Psoas muscle (tissue), 8 donors: ENCODE measurements around the gene TSR3. TPM values are rescaled to one million over a fixed set of nuclear protein-coding genes. Genes with fewer than 3 reads are reported as not detected.

ENCODE experiments used
- ATAC-seq, 4 donors: fragments of 200-7000 bp; cut with Tn5 transposase; one replicate each; pipeline ENCODE4 v1.9.1; 2020; ENCODE audit warnings: moderate library complexity in 3 of 4, mild to moderate bottlenecking in 2 of 4
- DNase-seq, 2 donors: peaks; one replicate each; pipeline ENCODE4 v3.0.0-alpha.2; 2020
- H3K27ac ChIP-seq: fragments of 200-600 bp; one replicate; pipeline ENCODE4 v1.8.0; 2022
- H3K27me3 ChIP-seq, 3 donors: fragments of 200-600 bp in 1 of 3; one replicate each; pipeline versions ENCODE4 v1.6.1 to v1.8.0; 2013 to 2022; ENCODE audit warnings: low read length in 2 of 3, mild to moderate bottlenecking in 2 of 3, moderate library complexity in 1 of 3; ENCODE audit not compliant: insufficient read depth in 3 of 3
- H3K36me3 ChIP-seq, 2 donors: fragments of 200-600 bp in 1 of 2; one replicate each; pipeline versions ENCODE4 v1.6.1 to v1.8.0; 2013 to 2022; ENCODE audit warnings: low read depth in 1 of 2, mild to moderate bottlenecking in 1 of 2, moderate library complexity in 1 of 2; ENCODE audit not compliant: insufficient read depth in 1 of 2
- H3K4me1 ChIP-seq: fragments of 200-600 bp; one replicate; pipeline ENCODE4 v1.8.0; 2022
- H3K4me3 ChIP-seq: fragments of 200-600 bp; one replicate; pipeline ENCODE4 v1.8.0; 2022; ENCODE audit warnings: mild to moderate bottlenecking
- H3K9me3 ChIP-seq: fragments of 200-600 bp; one replicate; pipeline ENCODE4 v1.8.0; 2022
- CTCF ChIP-seq: fragments of 200-600 bp; IDR thresholded peaks from one replicate; pipeline ENCODE4 v1.8.0; 2022; ENCODE audit warnings: antibody characterized with exemption
- WGBS, 3 donors: extraction: QIAGEN DNeasy Blood & Tissue Kit; methylation state at CpG; one replicate each; pipeline versions ENCODE4 v1.1.6 to v1.1.7; 2013; 5-methylcytosine and 5-hydroxymethylcytosine counted together
- intact Hi-C, 2 donors: fragments of 100-400 bp; cut with DNase I; formaldehyde crosslinking; loops; one replicate each; pipeline versions ENCODE4 v1.11.0 to v1.14.2; 2022
- polyA plus RNA-seq, 3 donors: library from polyadenylated mRNA; stranded (reverse); fragments of 200-250 nt; gene quantifications; one replicate each; pipeline ENCODE4 v1.2.3, GENCODE V29; 2013
- total RNA-seq, 4 donors: library from RNA; stranded (reverse); fragmentation: NEBNext Ultra II Directional in 2 of 4; extraction: Animal tissue kit (Norgen Biotek cat#: 25700) in 2 of 4; gene quantifications; one replicate each; pipeline versions ENCODE4 v1.2.1 to v1.2.4, GENCODE V29; 2021 to 2023
- donor health status: healthy with polysubstance abuse.
- donor health status: DM: no; HTN: no; CAD: no; lungs with moderate emphysema.
- donor health status: Bipolar disorder and iron deficiency.
- donor health status: healthy.
- donor health status: DM: yes; HTN: yes; CAD: no.
- donor health status: DM: no; HTN: no; CAD: no.
- donor health status: DM: no; HTN: no; CAD: no.
- donor health status: DM: yes; HTN: yes; CAD: no.

Gene TSR3
- total and polyA plus RNA-seq, 7 donors = 40.0 to 109 (median 55.1) TPM

DNA sequence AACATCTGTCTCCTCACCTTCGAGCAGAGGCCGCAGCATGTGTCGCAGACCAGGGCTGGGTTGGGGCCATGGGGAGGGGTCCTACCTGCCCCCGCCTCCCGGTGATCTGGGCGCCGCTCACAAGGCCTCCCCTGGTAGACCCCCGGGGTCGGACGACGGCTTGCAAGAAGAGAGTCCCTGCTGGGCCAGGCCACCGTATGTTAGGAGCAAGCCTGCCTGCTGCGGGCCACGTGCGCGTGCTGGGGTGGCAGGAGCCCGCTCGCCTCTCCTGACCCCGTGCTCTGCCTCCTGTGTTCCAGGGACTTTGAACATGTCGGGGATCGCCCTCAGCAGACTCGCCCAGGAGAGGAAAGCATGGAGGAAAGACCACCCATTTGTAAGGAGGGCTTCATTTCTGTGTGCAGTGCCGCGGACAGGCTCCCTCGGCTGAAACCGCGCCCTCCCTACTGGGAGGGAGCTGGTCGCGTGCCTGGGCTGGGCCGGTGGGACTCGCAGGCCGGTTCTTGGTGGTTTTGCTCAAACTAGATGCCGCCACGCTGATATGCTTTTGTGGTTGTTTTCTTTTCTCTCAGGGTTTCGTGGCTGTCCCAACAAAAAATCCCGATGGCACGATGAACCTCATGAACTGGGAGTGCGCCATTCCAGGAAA lies 37.8 kb downstream of the TSR3 start:
- H3K27me3 ChIP-seq = no peaks in the 10 kb centered on the region
- peaks cover 9 to 51% of the 10 kb centered on the region in 2 donors for H3K36me3 ChIP-seq
- no peaks in the 10 kb centered on the region for H3K9me3 ChIP-seq
- peaks cover 37% of the 10 kb centered on the region for H3K4me1 ChIP-seq
- H3K27ac ChIP-seq = no peak overlapping the region
- no peak for DNase-seq
- intact Hi-C loops = no loop called here
- no peak overlapping the region for H3K4me3 ChIP-seq
- 86 to 89% (median 87%) methylated on average over 36 to 38 of the region's 38 CpGs for WGBS, 3 donors
- no peak for ATAC-seq
- no peak for TF ChIP-seq CTCF

DNA sequence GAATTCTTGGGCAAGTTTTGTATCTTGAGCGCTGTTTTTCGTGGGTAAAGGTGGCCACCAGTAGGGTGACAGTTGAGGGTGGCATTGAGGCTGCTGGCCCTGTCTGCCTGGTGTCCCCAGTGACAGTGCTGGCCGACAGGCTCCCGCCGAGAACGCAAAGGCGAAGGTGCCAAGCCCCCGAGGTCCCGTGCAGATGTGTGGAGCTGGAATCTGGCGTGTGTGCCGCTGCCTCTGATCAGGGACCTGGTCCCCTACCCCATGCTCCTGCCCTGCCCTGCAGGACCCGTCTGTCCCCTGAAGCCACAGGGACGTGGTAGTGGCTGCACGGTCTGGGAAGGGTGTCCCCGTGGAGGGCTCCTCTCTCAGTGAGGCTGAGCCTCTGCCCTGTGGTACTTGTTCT lies 38.8 kb downstream of the TSR3 start:
- Histone ChIP-seq H3K4me3 (no peak overlapping the region), H3K27ac (no peak overlapping the region), H3K4me1 (peaks cover 37% of the 10 kb centered on the region)

DNA sequence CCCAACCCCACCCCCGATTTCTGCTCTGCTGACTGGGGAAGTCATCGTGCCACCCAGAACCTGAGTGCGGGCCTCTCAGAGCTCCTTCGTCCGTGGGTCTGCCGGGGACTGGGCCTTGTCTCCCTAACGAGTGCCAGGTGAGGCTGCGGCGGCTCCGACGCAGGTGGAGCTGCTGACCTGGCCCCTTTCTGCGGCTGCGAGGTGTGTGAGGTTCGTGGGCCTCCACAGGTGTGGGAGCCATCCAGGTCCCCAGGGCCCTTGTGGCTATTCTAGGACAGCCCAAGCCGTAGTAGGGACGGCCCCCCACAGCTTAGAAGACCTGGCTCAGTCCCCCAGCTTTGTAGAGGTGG lies 39.2 kb downstream of the TSR3 start:
- 71 to 73% (median 71%) methylated on average over 16 of the region's 16 CpGs for WGBS, 3 donors
- intact Hi-C loops = no loop called here
- Histone ChIP-seq H3K36me3 (peaks cover 4 to 37% of the 10 kb centered on the region in 2 donors), H3K27ac (peak overlapping the region; percentile 68), H3K4me1 (peaks cover 37% of the 10 kb centered on the region), H3K4me3 (peak overlapping the region; percentile 90), H3K9me3 (no peaks in the 10 kb centered on the region), H3K27me3 (no peaks in the 10 kb centered on the region)
- DNase-seq (no peak), ATAC-seq (no peak)
- TF ChIP-seq CTCF = no peak

More for the DNA sequence above, 38.8 kb downstream of the TSR3 start:
- WGBS, 3 donors = 79 to 87% (median 79%) methylated on average over 15 of the region's 15 CpGs
- Histone ChIP-seq H3K27me3 (no peaks in the 10 kb centered on the region), H3K9me3 (no peaks in the 10 kb centered on the region), H3K36me3 (peaks cover 7 to 41% of the 10 kb centered on the region in 2 donors)
- ATAC-seq (no peak), DNase-seq (no peak)
- intact Hi-C loops = no loop called here
- TF ChIP-seq CTCF = no peak

DNA sequence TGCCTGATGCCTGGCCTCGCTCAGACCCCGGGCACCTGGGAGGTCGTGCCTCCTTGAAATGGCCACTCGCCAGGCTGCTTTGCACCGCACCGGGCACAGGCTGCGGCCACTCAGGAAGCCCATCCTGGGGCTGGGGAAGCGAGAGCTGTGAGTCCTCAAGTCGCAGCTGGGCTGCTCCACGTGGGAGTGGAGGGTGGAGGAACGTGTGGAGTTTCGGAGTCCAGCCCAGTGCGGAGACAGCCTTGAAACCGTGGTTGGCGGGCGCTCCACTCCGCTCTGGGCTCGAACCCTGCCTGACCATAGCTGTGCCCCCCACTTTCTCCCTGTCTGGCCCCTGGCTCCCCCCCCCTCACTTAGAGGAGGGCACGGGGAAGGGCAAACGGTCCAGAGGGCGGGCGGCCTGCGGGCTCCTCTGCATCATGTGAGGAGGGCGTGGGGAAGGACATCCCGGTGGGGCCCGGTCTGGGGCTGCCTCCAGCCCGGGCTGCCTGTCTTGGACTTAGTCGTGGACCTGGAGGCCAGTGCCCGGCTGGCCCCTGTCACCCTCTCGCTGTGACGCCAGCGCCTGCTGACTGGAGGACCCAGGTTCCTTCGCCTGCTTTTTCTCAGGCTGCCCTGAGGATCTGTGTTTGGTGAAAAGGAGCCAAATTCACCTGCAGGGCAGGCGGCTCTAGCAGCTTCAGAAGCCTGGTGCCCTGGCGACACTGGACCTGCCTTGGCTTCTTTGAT lies 39.8 kb downstream of the TSR3 start:
- H3K27ac ChIP-seq = peak overlapping the region; percentile 68

More for the DNA sequence above, 39.8 kb downstream of the TSR3 start:
- intact Hi-C loops = no loop called here
- Histone ChIP-seq H3K9me3 (no peaks in the 10 kb centered on the region), H3K4me1 (peaks cover 37% of the 10 kb centered on the region), H3K4me3 (peak overlapping the region; percentile 90), H3K36me3 (peaks cover 4 to 31% of the 10 kb centered on the region in 2 donors), H3K27me3 (no peaks in the 10 kb centered on the region)
- TF ChIP-seq CTCF = no peak
- no peak for ATAC-seq
- no peak for DNase-seq
- 24 to 31% (median 25%) methylated on average over 29 to 35 of the region's 35 CpGs for WGBS, 3 donors
